ENCODE measurements around the gene ADCY3.

GRCh38 chr2:24924732-24925131, 4.7 kb upstream of the ADCY3 start:
- no peak for TF ChIP-seq RARB (CRISPR knock-in tag; IDR thresholded peaks at IDR 0.05)
- TF ChIP-seq ZFP3 (CRISPR knock-in tag; IDR thresholded peaks at IDR 0.05) = no peak
- TF ChIP-seq CSDC2 (CRISPR knock-in tag; IDR thresholded peaks at IDR 0.05) = no peak
- no peak for TF ChIP-seq ZFP30 (CRISPR knock-in tag; IDR thresholded peaks at IDR 0.05)

All from SK-N-SH treated with all-trans-retinoic acid at 6 μM for 48 hours (cell line).